Activated T-cell treated with anti-CD3 and anti-CD28 coated beads, Interleukin-2, amount 50 U/mL, for 72 hours (primary cell): ENCODE results near the gene AGK. TPM values are rescaled to one million over a fixed set of nuclear protein-coding genes. Genes with fewer than 3 reads are reported as not detected.
A peak's percentile ranks its signal among the peaks of the same experiment; 100 is the strongest.

ENCODE experiments used
- ATAC-seq, 2 donors: fragments of 150-1000 bp; cut with Tn5 transposase; replicated peaks in 1 of 2; 2 replicates each; pipeline ENCODE4 v1.10.0; 2021; ENCODE audit warnings: moderate library complexity in 2 of 2, mild to moderate bottlenecking in 1 of 2
- DNase-seq, 2 donors: peaks; one replicate each; pipeline ENCODE4 v3.0.0; 2021 to 2022; ENCODE audit warnings: mixed read lengths in 1 of 2
- H3K27ac Mint-ChIP-seq: one replicate; pipeline ENCODE4 v1.8.0; 2022; ENCODE audit warnings: mild to moderate bottlenecking, moderate library complexity, mixed read lengths
- H3K27me3 Mint-ChIP-seq: one replicate; pipeline ENCODE4 v1.8.0; 2022; ENCODE audit warnings: low read depth, mixed read lengths
- H3K36me3 Mint-ChIP-seq, 2 donors: one replicate each; pipeline ENCODE4 v1.8.0; 2022; ENCODE audit warnings: mixed read lengths in 2 of 2, mild to moderate bottlenecking in 1 of 2; ENCODE audit not compliant: insufficient read depth in 2 of 2
- H3K4me1 Mint-ChIP-seq: one replicate; pipeline ENCODE4 v1.8.0; 2022; ENCODE audit warnings: low read depth, mixed read lengths
- H3K4me3 Mint-ChIP-seq, 2 donors: one replicate each; pipeline ENCODE4 v1.8.0; 2022; ENCODE audit warnings: mild to moderate bottlenecking in 2 of 2, mixed read lengths in 2 of 2, moderate library complexity in 2 of 2
- H3K9me3 Mint-ChIP-seq, 2 donors: one replicate each; pipeline ENCODE4 v1.8.0; 2022; ENCODE audit warnings: mixed read lengths in 2 of 2
- total RNA-seq, 2 donors: library from RNA; stranded (reverse); gene quantifications; one replicate each; pipeline ENCODE4 v1.2.3, GENCODE V29; 2022

Gene AGK
- total RNA-seq, 2 donors from 2014 or later, result 34.8 to 48.5 TPM

DNA sequence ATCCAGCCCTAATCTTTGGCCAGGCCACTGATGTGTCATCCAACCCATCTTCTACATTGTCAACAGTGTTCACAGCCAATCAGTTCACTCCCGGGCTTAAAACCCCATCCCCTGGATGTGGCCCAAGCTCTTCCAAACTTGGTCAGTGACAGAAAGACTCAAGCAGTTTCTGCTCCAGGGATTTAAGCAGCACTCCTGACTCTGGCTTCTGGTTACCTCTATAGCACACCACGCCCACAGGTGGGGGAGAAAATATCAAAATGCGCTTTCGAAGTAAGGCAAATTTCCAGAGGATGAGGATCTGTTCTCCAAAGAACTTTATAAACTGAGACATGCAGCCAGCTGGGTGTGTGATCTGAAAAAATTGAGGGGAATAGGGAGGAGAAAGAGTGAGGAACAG lies 114.9 kb downstream of the AGK start:
- Mint-ChIP-seq H3K9me3 (no peaks in the 10 kb centered on the region), H3K4me3 (no peak overlapping the region), H3K27me3 (no peaks in the 10 kb centered on the region), H3K27ac (peak overlapping the region; percentile 1), H3K4me1 (peaks cover 7% of the 10 kb centered on the region), H3K36me3 (peaks cover 2 to 3% of the 10 kb centered on the region in 2 donors)
- ATAC-seq, result no peak
- DNase-seq, result no peak

DNA sequence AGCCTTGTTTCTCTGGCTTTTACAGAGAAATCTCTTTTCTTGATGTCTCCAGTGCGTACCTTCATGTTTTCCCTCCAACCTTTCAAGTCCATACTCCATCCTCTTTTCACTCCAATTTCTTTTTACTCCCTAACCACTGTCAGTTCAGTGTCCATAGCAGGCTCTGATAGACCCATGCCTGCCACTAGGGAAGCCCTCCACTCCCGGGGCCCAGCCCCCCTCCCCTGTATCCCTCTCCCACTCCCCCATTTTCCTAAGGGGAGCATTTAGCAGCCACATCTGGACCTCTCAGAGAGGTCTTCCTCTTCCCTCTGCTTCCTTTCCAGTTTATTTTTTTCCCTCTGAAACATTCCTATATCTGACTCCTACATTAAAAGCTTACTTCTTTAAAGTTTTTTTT lies 117.6 kb downstream of the AGK start:
- peaks cover 3 to 6% of the 10 kb centered on the region in 2 donors for H3K36me3 Mint-ChIP-seq
- H3K4me1 Mint-ChIP-seq, result no peaks in the 10 kb centered on the region
- no peak overlapping the region for H3K4me3 Mint-ChIP-seq
- no peak overlapping the region for H3K27ac Mint-ChIP-seq
- DNase-seq (no peak), ATAC-seq (no peak)
- no peaks in the 10 kb centered on the region for H3K9me3 Mint-ChIP-seq
- no peaks in the 10 kb centered on the region for H3K27me3 Mint-ChIP-seq

DNA sequence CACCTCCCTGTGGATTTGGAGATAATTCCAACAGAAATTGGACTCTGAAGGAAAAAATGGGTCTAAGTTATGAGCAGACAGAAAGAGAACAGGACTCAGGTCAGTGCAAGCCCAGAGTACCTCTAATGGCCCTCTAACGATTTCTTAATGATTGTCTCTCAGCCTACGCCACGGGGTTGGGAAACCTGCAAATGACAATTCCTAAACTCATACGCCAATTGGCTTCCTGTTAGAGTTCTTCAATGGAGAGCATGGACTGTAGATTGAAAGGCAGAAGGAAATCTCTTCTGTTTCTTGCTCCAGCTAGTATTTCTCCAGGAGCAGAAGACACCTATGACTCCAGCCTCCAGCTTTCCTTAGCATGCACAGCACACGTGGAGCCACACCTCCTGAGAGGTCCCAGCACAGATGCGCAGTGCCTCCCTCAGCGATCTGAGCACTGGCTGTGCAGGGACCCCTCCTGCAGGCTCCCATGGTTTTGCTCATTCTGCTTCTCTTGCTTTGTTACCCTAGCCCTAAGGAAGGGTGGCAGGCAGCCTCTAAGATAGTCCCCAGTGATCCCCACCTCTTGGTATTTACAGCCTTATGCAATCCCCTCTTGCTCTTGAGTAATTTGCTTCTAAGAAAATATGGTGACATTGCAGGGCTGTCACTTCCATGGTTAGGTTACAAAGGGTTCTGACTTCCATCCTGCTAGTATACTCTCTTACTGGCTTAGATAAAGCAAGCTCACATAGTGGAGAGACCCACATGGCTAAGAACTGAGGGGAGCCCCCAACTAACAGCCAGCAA lies 120.7 kb downstream of the AGK start:
- peak overlapping the region; percentile 58 for H3K27ac Mint-ChIP-seq
- H3K27me3 Mint-ChIP-seq, result no peaks in the 10 kb centered on the region
- no peak overlapping the region for H3K4me3 Mint-ChIP-seq
- ATAC-seq, result peak in 1 of 2 donors; percentile 19
- no peaks in the 10 kb centered on the region for H3K9me3 Mint-ChIP-seq
- peaks cover 3 to 6% of the 10 kb centered on the region in 2 donors for H3K36me3 Mint-ChIP-seq
- no peak for DNase-seq
- peaks cover 15% of the 10 kb centered on the region for H3K4me1 Mint-ChIP-seq

DNA sequence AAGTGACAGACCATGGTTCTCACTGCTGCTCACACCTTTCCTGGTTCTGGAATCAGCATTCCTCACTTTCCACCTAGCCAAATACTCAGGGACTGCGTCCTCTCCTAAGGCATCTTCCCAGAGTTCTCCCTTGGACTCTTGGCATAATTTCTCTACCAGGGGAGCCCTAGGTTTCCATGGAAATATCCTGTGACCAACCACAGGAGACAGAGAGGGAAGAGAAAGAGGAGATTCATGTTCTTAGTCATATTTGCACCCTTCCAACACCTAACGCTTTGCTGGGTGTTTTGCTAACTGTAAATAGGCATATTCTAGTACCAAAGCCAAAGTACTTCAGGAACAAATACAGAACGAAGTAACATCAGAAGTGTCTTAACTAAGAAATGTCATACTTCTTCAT lies 122.1 kb downstream of the AGK start:
- no peaks in the 10 kb centered on the region for H3K27me3 Mint-ChIP-seq
- H3K4me1 Mint-ChIP-seq, result peaks cover 19% of the 10 kb centered on the region
- H3K36me3 Mint-ChIP-seq, result peaks cover 3 to 6% of the 10 kb centered on the region in 2 donors
- no peak for DNase-seq
- no peak overlapping the region for H3K4me3 Mint-ChIP-seq
- ATAC-seq, result no peak
- no peak overlapping the region for H3K27ac Mint-ChIP-seq
- H3K9me3 Mint-ChIP-seq, result no peaks in the 10 kb centered on the region

DNA sequence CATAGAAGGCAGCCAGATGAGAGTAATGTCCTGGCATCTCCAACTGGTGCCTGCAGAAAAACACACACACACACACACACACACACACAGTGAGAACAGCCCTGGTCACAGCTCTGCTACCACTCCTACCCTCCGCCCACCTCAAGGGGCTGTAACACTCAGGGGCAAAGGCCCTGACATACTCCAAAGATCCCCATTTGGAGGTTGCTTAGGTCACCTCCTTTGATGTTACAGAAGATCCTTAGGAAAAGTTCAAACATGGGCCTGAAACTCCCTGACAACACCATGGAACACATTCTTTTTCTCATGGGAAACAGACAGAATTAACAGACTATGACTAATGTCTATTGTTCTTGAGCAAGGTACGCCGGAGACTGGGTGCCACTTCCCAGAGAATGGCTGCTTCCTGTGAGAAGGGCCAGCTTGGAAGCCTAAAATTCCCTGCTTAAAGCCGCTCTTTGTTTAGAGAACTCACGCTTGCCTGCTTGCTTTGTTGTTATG lies 123.0 kb downstream of the AGK start:
- H3K4me3 Mint-ChIP-seq, result no peak overlapping the region
- no peak for ATAC-seq
- no peaks in the 10 kb centered on the region for H3K27me3 Mint-ChIP-seq
- no peak for DNase-seq
- H3K27ac Mint-ChIP-seq, result no peak overlapping the region
- peaks cover 27% of the 10 kb centered on the region for H3K4me1 Mint-ChIP-seq
- no peaks in the 10 kb centered on the region for H3K9me3 Mint-ChIP-seq
- peaks cover 3 to 6% of the 10 kb centered on the region in 2 donors for H3K36me3 Mint-ChIP-seq

DNA sequence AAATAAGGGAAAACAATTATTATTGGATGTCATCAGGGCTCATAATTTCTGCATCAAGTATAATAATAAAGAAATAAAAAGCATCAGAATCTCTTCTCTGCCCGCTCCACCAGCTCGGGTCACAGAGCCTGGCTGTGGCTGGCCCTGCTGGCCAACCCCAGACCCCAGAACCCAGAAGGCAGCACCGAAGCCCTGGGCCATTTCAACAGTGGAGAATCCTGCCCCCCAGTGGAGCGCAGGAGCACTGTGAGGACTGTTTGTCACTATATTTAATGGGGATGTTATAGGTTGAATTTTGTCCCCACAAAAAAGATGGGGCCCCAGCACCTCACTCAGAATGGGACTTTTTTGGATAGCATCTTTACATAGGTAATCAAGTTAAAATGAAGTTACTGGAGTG lies 123.5 kb downstream of the AGK start:
- DNase-seq (no peak), ATAC-seq (no peak)
- no peak overlapping the region for H3K27ac Mint-ChIP-seq
- H3K36me3 Mint-ChIP-seq, result peaks cover 3 to 6% of the 10 kb centered on the region in 2 donors
- H3K9me3 Mint-ChIP-seq, result no peaks in the 10 kb centered on the region
- no peaks in the 10 kb centered on the region for H3K27me3 Mint-ChIP-seq
- H3K4me3 Mint-ChIP-seq, result no peak overlapping the region
- peaks cover 30% of the 10 kb centered on the region for H3K4me1 Mint-ChIP-seq

DNA sequence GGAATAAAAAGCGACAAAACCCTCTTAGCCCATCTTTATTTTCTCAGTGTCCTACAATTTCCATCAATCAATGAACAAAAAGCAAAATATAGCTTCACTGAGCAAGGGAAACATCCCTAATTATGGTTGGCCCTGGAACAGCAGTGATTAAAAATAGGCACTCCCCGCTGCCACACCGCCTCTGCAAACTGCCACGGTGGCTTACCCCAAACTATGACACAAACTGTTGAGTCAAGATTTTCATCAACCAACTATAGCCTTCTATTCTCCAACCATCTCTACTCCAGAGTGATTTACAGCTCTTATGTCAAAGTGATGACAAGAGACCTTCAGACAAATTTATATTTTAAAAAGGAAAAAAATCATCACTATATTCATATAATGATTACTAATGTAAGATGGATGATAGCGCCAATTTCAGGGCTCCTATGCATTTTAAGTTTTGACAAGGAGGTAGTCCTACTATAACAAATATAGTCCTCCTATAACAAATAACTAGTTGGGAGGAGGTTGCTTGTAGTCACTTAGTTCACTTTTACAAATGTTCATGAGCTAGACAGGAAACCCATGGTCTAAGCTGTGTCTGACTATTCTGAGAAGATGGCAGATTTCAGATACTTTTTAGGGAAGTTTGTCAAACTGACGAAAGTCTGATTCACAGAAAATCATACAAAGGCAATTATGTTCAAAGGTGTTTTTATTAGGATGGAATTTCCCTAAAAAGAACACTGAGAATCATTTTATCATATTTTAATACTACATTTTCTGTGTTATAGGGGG lies 124.4 kb downstream of the AGK start:
- DNase-seq (peak; percentile 23 to 29), ATAC-seq (peak; percentile 55 to 75)
- H3K36me3 Mint-ChIP-seq, result peaks cover 0 to 6% of the 10 kb centered on the region in 2 donors
- peaks cover 30% of the 10 kb centered on the region for H3K4me1 Mint-ChIP-seq
- H3K27ac Mint-ChIP-seq, result peak overlapping the region; percentile 32
- no peaks in the 10 kb centered on the region for H3K27me3 Mint-ChIP-seq
- no peaks in the 10 kb centered on the region for H3K9me3 Mint-ChIP-seq
- peak overlapping the region in 1 of 2 donors; percentile 27 for H3K4me3 Mint-ChIP-seq

DNA sequence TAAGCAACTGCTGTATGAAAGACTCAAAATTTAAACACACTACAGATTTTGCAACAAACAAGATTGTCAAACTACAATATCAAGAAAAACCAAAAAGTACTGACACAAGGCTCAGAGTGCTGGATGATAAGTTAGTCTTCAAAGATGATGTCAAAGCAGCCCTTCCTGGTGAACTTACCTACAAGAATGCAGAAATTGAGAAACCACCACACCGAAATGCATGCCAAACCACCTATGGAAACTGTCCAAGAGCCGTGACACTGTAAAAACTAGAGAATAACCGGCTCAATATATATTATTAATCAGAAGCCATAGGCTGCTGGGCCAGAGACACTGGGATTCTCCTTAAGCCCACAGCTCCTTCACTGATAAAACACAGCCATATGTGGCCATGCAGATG lies 125.4 kb downstream of the AGK start:
- peaks cover 30% of the 10 kb centered on the region for H3K4me1 Mint-ChIP-seq
- no peak for ATAC-seq
- H3K4me3 Mint-ChIP-seq, result no peak overlapping the region
- peaks cover 0 to 4% of the 10 kb centered on the region in 2 donors for H3K36me3 Mint-ChIP-seq
- no peak overlapping the region for H3K27ac Mint-ChIP-seq
- H3K9me3 Mint-ChIP-seq, result no peaks in the 10 kb centered on the region
- H3K27me3 Mint-ChIP-seq, result no peaks in the 10 kb centered on the region
- DNase-seq, result no peak

DNA sequence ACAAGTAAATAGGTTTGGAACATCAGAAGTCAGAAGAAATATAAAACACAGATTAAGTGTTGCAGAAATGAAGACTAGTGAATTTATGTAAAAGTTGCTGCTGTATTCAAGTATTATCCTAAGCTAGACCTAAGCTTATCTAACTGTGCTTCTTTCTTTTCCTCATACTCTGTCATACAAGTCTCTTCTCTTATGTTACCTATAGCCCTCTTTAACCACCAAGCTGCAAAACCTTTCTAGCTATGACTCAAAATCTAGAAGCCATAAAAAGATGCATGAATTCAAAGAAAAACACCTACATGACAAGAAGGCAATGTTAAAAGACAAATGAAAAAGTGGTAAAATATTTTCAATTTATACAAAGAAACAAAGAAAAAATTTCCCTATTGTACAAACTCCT lies 127.8 kb downstream of the AGK start:
- H3K27ac Mint-ChIP-seq, result no peak overlapping the region
- no peaks in the 10 kb centered on the region for H3K9me3 Mint-ChIP-seq
- peak; percentile 91 to 94 for ATAC-seq
- no peak for DNase-seq
- no peaks in the 10 kb centered on the region for H3K27me3 Mint-ChIP-seq
- H3K4me1 Mint-ChIP-seq, result peaks cover 29% of the 10 kb centered on the region
- peaks cover 2% of the 10 kb centered on the region in 2 donors for H3K36me3 Mint-ChIP-seq
- H3K4me3 Mint-ChIP-seq, result peak overlapping the region in 1 of 2 donors; percentile 3

DNA sequence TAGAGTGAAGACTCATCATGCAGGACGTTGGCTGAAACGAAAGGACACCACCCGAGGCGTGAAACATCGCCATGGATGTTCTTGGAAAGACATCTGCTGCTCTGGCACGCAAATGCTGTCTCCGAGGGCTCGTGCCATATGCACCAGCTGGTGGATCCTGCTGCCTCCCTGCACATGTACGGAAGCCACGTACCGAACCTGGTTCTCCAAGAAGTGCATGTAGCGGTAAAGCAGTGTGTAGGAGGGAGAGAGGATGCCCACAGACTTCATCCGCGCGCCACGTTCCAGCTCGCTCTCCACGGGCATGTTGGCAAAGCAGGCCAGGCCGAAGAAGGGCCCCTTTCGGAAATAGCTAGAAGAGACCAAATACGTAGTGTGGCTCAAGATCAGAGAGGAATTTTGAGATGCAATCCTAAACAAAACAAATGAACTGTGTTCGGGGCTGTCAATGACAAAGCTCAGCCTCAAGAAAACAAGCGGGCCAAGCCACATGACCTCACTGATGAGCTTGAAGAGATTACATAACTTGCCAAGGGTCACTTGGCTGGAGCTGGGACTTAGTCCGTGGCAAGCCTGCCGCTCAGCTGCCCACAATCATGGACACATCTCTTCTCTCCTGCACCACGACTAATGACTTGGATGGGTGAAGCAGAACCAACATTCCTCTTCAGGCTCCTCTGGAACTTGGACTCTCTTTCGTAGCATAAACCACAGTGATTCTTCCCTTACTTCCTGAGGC lies 134.2 kb downstream of the AGK start:
- Mint-ChIP-seq H3K36me3 (peaks cover 2 to 8% of the 10 kb centered on the region in 2 donors), H3K27me3 (no peaks in the 10 kb centered on the region), H3K27ac (no peak overlapping the region), H3K4me1 (peaks cover 12% of the 10 kb centered on the region), H3K9me3 (no peaks in the 10 kb centered on the region), H3K4me3 (no peak overlapping the region)
- DNase-seq (no peak), ATAC-seq (no peak)

DNA sequence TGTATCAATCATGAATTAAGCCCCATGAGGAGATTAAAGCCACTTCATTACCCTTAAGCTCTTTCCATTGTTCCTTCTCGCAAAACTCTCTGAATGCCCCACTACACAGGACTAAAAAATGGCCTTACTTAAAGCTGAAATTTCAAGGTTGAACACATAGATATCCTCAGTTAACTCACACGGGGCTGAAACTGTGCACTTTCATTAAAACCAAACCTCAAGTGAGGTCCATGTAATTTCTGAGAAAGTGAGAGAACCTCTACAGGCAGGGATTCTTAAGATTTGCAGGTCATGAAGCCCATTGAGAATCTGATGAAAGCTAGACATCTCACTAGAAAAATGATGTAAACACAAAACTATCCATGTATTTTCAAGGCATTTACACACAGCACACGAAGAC lies 134.9 kb downstream of the AGK start:
- Mint-ChIP-seq H3K4me1 (peaks cover 12% of the 10 kb centered on the region), H3K36me3 (peaks cover 2 to 8% of the 10 kb centered on the region in 2 donors), H3K27ac (no peak overlapping the region), H3K4me3 (no peak overlapping the region), H3K9me3 (no peaks in the 10 kb centered on the region), H3K27me3 (no peaks in the 10 kb centered on the region)
- DNase-seq (no peak), ATAC-seq (no peak)

DNA sequence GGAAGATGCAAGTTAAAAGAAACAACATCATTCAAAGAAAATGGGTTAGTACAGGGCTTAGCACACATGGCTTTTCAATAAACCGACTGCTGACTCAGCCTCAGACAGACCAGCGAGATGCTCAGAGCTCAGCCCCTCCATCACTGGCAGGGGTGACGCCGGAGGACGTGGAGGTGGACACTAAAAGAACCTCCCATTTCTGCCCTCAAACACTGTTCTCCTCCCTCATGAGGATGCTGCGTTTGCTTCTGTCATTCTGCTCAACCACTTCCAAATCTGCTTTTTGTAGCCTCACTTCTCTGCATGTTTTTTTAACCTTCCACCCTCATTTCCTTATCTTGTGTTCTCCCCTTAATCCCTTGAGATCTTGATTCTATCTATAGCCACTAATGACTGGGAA lies 135.5 kb downstream of the AGK start:
- peaks cover 2 to 8% of the 10 kb centered on the region in 2 donors for H3K36me3 Mint-ChIP-seq
- no peaks in the 10 kb centered on the region for H3K9me3 Mint-ChIP-seq
- DNase-seq, result no peak
- H3K27me3 Mint-ChIP-seq, result no peaks in the 10 kb centered on the region
- no peak overlapping the region for H3K27ac Mint-ChIP-seq
- ATAC-seq, result no peak
- peaks cover 12% of the 10 kb centered on the region for H3K4me1 Mint-ChIP-seq
- H3K4me3 Mint-ChIP-seq, result no peak overlapping the region

DNA sequence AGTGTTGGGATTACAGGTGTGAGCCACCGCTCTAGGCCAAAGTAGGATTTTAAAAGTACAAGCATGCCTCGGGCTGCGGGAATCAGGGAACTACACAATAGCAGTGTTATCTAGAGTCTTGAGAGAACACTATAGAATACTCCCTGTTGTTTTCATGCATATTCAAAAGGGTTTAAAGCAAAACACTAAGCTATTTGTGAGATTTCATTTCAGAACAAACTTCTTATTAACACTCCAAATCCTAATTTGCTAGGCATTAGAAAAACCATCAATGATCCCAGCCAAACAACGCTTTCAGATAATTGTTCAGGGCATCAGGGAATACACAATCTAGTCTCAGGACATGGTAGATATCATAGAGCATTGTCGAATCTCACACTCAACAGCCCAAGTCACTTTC lies 136.8 kb downstream of the AGK start:
- Mint-ChIP-seq H3K4me1 (peaks cover 12% of the 10 kb centered on the region), H3K9me3 (no peaks in the 10 kb centered on the region), H3K4me3 (no peak overlapping the region), H3K27me3 (no peaks in the 10 kb centered on the region), H3K36me3 (peaks cover 0 to 8% of the 10 kb centered on the region in 2 donors), H3K27ac (no peak overlapping the region)
- ATAC-seq (no peak), DNase-seq (no peak)
